Measurements from ENCODE around the gene TCL1B. TPM values are rescaled to one million over a fixed set of nuclear protein-coding genes. Genes with fewer than 3 reads are reported as not detected.

The TCL1B gene
- polyA plus RNA-seq, 1 donor (not counting 4 experiments of a cell fraction or from before 2014, with no cell fraction given), result not detected

DNA sequence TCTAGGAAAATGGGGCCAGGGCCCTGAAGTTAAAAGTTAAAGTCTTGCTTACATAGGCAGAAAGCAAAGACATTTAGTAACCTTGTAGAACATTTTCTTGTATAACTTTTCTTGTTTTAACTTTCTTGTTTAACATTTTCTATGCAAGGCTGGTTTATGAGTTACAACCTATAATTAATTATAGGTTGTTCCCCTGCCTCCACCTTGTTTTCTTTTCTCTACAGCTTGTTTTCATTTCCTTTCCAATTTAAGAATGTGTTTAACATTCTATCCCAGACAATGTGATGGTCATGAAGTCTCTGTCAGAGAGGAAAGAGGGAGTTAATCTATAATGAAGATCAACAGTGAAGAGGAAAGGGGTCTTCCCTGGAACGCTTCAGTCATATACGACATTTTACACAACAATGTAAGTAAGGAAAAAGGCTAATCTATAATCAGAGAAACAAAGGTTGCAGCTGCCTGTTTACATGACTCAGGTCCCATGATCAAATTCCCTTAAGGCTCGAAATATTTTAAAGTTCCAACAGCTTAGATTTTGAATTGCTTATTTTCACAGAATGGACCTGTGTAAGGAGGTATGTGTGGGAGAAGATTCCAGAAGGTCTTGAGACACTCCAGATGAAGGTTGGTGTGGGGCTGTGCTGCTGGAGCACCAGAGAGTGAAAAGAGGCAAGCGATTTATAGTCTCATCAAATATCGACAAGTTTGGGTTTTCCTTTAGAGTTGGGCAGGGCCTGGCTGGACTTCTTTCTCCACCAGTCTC, 34.2 kb upstream of the TCL1B start:
- no peak overlapping the region for H2AFZ ChIP-seq (ENCODE audit: control insufficient read depth, low read length)
- no peaks in the 10 kb centered on the region for H3K9me1 ChIP-seq (ENCODE audit: control insufficient read depth, extremely low read depth, insufficient read depth, low read length)
- H3K4me1 ChIP-seq (ENCODE audit: control insufficient read depth, extremely low read depth, insufficient read depth, low read length), result no peaks in the 10 kb centered on the region
- no peak for DNase-seq (ENCODE audit: low read depth, low spot score)
- no peak for FAIRE-seq
- dilution Hi-C loops (cut with MboI; ENCODE audit: extremely low pct_ligation_motif_present, low sequenced_read_pairs), result no loop called here
- no peaks in the 10 kb centered on the region for H4K20me1 ChIP-seq (ENCODE audit: control insufficient read depth, extremely low read depth, insufficient read depth, low read length)
- no peak overlapping the region for H3K9ac ChIP-seq (ENCODE audit: control insufficient read depth, extremely low read depth, insufficient read depth, low read length)
- no peaks in the 10 kb centered on the region for H3K79me2 ChIP-seq (ENCODE audit: control insufficient read depth, insufficient read depth, low read length)
- H3K4me3 ChIP-seq (ENCODE audit: control insufficient read depth in 2 of 3, extremely low read depth in 1 of 3, insufficient read depth in 2 of 3, low read depth in 1 of 3, low read length in 3 of 3), result no peak overlapping the region
- H3K27me3 ChIP-seq (ENCODE audit: control insufficient read depth, extremely low read depth, insufficient read depth, low read length), result no peaks in the 10 kb centered on the region
- no peaks in the 10 kb centered on the region for H3K36me3 ChIP-seq (ENCODE audit: control insufficient read depth in 2 of 2, extremely low read depth in 1 of 2, insufficient read depth in 2 of 2, low read length in 2 of 2)
- TF ChIP-seq, protein P1, sequence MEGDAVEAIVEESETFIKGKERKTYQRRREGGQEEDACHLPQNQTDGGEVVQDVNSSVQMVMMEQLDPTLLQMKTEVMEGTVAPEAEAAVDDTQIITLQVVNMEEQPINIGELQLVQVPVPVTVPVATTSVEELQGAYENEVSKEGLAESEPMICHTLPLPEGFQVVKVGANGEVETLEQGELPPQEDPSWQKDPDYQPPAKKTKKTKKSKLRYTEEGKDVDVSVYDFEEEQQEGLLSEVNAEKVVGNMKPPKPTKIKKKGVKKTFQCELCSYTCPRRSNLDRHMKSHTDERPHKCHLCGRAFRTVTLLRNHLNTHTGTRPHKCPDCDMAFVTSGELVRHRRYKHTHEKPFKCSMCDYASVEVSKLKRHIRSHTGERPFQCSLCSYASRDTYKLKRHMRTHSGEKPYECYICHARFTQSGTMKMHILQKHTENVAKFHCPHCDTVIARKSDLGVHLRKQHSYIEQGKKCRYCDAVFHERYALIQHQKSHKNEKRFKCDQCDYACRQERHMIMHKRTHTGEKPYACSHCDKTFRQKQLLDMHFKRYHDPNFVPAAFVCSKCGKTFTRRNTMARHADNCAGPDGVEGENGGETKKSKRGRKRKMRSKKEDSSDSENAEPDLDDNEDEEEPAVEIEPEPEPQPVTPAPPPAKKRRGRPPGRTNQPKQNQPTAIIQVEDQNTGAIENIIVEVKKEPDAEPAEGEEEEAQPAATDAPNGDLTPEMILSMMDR (optimal IDR thresholded peaks at IDR 0.05 in 1 of 3, IDR thresholded peaks at IDR 0.05 in 1 of 3, conservative IDR thresholded peaks at IDR 0.05 in 1 of 3; ENCODE audit: extremely low read depth in 1 of 3, insufficient read depth in 2 of 3, low read length in 3 of 3), result no peak
- no peak for TF ChIP-seq EZH2 (IDR thresholded peaks at IDR 0.05; ENCODE audit: low read length)
- H3K9me3 ChIP-seq (ENCODE audit: control insufficient read depth, low read depth, low read length), result no peaks in the 10 kb centered on the region
- no peak overlapping the region for H3K4me2 ChIP-seq (ENCODE audit: control insufficient read depth, extremely low read depth, insufficient read depth, low read depth, low read length)
- no peak overlapping the region for H3K27ac ChIP-seq (ENCODE audit: control insufficient read depth, insufficient read depth, low read length)

DNA sequence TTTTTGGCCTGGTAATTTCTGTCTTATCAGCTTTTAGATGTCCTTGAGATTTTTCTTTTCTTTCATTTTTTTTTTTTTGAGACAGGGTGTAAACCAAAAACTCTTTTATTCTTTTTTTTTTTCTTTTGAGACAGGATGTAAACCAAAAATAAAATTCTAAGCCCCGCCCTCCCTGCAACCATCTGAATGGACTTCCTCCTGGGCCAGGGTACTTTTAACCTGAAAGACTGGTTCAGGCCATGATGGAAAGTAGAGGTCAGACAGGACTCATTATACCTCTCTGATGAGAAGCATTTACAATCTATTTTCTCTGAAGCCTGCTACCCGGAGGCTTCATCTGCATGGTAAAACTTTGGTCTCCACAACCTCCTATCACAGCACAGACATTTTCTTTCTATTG, 33.5 kb upstream of the TCL1B start:
- DNase-seq (ENCODE audit: low read depth, low spot score), result no peak
- FAIRE-seq, result no peak
- dilution Hi-C loops (cut with MboI; ENCODE audit: extremely low pct_ligation_motif_present, low sequenced_read_pairs), result no loop called here

More for the DNA sequence above, 33.5 kb upstream of the TCL1B start:
- Histone ChIP-seq H4K20me1 (ENCODE audit: control insufficient read depth, extremely low read depth, insufficient read depth, low read length) (no peaks in the 10 kb centered on the region), H3K27me3 (ENCODE audit: control insufficient read depth, extremely low read depth, insufficient read depth, low read length) (no peaks in the 10 kb centered on the region), H3K9ac (ENCODE audit: control insufficient read depth, extremely low read depth, insufficient read depth, low read length) (no peak overlapping the region), H3K36me3 (ENCODE audit: control insufficient read depth in 2 of 2, extremely low read depth in 1 of 2, insufficient read depth in 2 of 2, low read length in 2 of 2) (no peaks in the 10 kb centered on the region), H3K4me2 (ENCODE audit: control insufficient read depth, extremely low read depth, insufficient read depth, low read depth, low read length) (no peak overlapping the region), H2AFZ (ENCODE audit: control insufficient read depth, low read length) (no peak overlapping the region), H3K4me3 (ENCODE audit: control insufficient read depth in 2 of 3, extremely low read depth in 1 of 3, insufficient read depth in 2 of 3, low read depth in 1 of 3, low read length in 3 of 3) (no peak overlapping the region), H3K27ac (ENCODE audit: control insufficient read depth, insufficient read depth, low read length) (no peak overlapping the region), H3K9me3 (ENCODE audit: control insufficient read depth, low read depth, low read length) (no peaks in the 10 kb centered on the region), H3K9me1 (ENCODE audit: control insufficient read depth, extremely low read depth, insufficient read depth, low read length) (no peaks in the 10 kb centered on the region), H3K4me1 (ENCODE audit: control insufficient read depth, extremely low read depth, insufficient read depth, low read length) (no peaks in the 10 kb centered on the region), H3K79me2 (ENCODE audit: control insufficient read depth, insufficient read depth, low read length) (no peaks in the 10 kb centered on the region)
- TF ChIP-seq EZH2 (IDR thresholded peaks at IDR 0.05; ENCODE audit: low read length), result no peak
- TF ChIP-seq, protein P1 (optimal IDR thresholded peaks at IDR 0.05 in 1 of 3, IDR thresholded peaks at IDR 0.05 in 1 of 3, conservative IDR thresholded peaks at IDR 0.05 in 1 of 3; ENCODE audit: extremely low read depth in 1 of 3, insufficient read depth in 2 of 3, low read length in 3 of 3), result no peak
